Kasumi-1 (cell line): Measurements from ENCODE around the gene STEAP1B.
A peak's percentile ranks its signal among the peaks of the same experiment; 100 is the strongest.
"Not testable (repeated sequence)": the region's sequence is repeated elsewhere in the genome, so short reads cannot be mapped to it uniquely, and the experiment has no call there.

Source experiments
- DNase-seq, 2 experiments: peaks; one replicate each; lab custom pipeline; 2025; lab: John Stamatoyannopoulos, UW

The STEAP1B gene

DNA sequence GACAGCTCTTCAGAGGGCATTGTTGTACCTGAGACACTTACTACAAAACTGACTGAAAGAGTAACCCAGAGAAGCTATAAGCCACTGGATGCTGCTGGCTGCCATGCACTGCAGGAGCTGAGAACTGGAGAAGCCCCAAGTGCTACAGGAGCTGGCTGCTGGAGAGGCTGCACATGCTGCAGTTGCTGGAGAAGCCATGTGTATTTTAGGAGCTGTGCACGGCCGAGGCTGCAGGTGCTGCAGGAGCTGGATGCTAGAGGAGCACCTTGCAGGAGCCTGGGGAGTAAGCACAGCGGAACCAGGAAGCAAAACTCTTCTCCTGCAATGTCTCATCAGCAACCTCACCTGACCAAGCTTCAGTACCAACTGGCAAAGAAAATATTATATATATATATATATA, 45.5 kb downstream of the STEAP1B start:
- DNase-seq: no peak

DNA sequence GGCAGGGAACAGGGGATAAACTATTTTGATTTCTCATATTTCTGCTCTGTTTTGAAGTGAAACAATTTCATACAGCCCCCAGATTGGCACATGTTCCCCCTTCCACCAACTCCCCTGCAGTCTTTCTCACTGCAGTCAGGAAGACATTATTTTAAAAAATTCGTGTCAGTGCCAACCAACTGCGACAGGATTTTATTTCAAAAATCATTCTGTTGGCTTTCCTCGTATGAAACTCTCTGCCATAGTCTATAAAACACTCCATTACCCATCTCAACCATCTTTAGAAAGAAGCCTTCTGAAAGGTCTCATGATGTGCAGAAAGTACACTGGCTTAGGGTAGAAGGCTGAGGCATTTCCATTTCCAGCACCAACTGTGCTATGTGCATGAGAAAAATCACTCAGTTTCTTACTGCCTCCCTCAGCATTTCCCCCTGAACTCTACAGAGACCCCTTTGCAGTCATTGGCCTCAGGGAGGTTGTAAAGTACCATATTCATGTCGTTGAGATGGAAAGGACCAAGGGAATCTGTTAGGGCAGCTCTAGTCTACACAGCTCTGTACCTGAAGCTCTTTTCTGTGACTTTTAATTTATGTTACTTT, 46.9 kb downstream of the STEAP1B start:
- DNase-seq: no peak

DNA sequence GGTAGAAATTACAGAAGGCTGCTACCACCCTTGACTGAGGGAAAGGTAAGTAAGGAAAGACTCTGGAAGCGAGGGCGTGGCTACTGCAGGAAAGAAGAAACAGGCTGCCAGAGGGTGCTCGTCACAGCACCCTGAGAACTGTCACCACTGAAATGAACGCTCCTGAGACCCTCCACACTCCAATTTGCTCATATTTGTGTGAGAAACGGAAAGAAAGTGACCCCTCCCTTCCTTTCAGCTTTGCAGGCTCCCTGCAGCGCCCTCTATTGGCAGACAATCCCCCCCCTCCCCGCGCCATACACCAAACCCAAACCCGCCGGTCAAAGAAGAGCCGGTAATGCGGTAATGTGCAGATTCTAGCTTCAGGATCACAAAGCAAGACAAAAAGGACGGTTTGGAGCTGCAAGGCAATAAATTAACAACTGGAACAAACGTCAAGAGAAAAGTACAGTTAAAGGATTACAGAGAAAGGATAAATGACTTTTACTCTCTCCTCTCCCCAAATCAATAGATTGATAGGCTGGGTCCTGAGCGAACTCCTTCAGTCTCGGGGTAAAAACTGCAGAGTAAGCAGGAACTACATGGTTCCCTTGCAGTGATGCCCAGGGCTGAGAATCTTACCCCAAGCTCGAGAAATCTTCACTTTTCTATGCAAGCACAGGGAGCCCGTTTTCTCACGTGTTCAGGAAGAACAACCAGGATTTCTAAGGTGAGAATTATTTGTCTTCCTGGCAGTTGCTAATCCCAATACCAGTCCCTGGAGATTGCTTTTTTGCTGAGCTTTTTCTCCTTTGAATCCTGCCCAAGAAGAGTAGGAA, 47.6 kb downstream of the STEAP1B start:
- DNase-seq: peak in 1 of 2 experiments; percentile 9

DNA sequence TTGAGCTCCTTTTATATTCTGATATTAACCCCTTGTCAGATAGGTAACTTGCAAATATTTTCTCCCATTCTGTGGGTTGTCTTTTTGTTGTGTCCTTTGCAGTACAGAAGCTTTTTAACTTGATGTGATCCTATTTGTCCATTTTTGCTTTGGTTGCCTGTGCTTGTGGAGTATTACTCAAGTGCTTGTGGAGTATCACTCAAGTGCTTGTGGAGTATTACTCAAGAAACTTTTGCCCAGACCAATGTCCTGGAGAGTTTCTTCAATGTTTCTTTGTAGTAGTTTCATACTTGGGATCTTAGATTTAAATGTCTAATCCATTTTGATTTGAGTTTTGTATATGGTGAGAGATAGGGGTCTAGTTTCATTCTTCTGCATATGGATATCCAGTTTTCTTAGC, 50.0 kb downstream of the STEAP1B start:
- not testable (repeated sequence) for DNase-seq

DNA sequence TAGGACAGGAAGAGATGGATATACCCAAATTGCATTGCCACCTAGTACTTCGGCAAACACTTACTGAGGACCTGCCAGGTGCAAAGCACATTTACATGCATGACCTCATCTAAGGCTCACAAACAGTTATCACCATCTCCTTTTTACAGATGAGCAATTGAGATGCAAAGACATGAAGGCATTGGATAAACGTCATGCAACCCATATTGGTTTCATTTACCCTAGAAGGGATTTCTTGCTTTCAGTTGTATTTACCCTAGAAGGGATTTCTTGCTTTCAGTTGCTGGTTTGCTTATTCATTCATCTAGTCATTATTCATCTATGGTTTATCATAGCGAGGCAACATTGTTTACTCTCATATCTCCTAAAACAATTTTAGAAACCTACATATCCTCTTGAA, 52.2 kb downstream of the STEAP1B start:
- no peak for DNase-seq

DNA sequence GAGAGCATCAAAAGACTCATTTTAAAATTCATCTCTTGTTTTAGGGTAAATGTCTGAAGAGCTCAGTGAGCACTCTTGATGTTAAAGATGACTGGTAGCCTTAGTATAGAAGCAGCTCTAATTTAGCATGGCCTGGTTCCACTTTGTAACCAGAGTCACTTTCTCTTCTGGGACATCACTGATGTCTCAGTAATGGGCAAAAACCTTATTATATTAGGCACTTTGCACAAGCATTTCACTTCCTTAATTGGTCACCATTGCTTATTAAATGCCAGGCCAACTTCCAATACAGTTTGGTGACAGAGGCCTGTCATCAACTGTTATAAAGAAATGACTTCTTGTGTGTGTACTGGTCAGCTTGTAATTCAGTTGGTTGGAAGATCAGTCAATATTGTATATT, 53.0 kb downstream of the STEAP1B start:
- DNase-seq: no peak

DNA sequence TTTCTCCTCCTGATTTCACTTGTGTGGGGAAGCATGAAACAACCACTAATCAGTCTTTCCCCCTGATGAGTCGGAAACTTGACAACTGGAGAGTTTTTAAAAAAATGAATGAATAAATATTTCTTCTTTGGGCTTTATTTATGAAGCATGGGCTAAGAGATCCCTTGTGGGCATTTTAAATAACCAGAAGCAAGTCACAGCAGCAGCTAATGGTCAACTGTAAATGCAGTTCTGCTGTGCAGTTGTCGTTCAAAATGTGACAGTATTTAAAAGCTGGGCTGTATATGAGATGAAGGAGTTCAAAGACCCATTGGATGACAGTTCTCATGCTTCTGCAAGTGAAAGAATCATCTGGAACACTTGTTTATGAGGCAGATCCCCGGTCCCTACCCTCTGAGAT, 54.1 kb downstream of the STEAP1B start:
- no peak for DNase-seq

DNA sequence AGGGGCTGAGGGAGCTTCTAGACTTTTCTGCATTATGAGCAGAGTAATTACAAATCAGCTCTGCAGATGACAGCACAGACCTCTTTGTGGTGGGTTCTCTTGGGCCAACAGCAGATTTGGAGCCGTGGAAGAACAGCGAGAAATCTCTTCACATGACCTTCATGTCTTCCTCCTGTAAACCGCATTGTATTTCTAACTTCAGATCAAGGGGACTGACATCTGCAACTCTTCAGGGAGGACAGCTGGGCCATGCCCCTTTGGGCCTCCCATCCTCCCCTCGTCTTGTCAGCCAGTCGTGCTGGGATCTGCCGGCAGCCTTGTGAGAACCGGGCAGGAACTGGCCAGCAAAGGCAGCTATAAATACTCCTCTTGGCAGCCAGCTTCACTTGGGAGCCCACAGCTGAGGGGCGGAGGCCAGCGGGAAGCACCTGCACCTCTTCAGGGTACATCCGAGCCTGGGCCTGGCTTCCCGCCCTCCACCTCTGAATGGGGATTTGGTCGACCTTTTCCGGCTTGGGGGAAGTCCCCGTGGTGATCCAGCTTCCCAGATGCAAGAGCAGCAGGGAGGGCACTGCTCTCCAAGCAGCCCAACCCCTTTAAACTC, 54.7 kb downstream of the STEAP1B start:
- DNase-seq: peak; percentile 48 to 57

DNA sequence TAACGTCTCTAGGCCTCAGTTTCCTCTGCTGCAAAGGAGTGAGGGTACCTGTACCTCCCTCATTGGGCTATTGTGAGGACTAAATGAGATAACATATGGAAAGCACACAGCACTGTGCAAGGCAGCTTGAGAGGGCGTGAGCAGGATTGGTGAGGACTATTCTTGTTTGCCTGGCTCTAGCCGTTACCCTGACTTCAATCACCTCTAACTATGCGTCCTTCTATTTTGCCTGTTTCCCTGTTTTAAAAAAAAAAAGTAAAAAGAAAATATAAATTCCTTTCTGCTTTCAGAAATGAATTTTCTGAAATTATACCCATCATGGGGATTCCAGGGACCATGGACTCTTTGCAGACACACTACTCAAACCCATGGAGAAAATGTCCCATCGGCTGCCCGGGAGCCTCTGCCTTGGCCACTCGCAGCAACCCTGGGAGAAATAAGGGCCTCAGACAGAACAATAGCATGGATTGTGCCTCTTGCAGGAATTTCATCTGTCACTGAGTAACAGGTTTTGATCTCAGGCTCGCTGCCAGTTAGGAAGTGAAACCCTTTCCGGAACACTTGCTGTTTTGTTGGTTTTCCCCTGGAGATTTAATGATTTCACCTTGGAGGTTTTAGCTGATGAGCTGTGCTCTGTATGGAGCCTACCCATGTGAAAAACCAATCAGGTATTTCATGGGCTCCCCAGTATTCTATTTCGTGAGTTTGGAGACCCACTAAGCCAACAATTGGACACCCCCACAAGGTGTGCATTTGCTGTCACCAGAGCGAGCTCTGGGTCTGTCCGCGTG, 55.6 kb downstream of the STEAP1B start:
- no peak for DNase-seq

DNA sequence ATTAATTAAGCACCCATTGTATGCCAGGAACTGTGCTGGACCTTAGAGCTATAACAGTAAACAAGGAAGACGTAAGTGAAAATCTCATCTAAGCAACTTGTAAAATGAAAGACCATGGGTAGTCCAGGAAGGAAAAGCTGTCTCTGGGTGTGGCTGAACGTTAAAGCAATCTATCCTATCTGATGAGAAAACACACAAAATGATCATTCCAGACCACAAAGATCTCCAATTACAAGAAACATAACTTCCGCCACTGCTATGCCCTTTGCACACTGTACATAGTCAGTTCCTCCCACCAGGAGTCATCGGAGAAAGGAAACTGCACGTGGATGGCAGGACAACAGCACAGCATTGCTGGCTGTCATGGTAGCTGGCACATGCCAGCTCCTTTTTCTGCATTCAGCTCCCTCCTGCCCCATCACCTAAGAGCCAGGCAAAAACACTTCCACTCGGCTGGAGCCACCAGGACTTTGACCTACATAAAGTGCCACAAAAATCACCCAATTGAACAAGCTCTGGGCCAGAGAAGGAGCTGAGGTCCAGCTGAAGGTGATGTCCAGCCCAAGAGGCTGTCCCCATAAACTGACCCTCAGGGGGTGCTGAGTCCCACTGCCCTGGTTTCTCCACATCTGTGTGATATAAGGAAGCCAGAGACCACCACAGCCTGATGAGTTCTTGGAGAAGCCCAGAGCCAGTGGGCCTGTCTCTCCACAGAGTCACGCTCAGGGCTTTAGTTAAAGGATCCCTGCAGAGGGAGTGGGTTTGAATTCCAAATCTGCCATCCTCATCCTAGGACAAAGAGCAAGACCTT, 56.4 kb downstream of the STEAP1B start:
- peak; percentile 88 to 91 for DNase-seq

DNA sequence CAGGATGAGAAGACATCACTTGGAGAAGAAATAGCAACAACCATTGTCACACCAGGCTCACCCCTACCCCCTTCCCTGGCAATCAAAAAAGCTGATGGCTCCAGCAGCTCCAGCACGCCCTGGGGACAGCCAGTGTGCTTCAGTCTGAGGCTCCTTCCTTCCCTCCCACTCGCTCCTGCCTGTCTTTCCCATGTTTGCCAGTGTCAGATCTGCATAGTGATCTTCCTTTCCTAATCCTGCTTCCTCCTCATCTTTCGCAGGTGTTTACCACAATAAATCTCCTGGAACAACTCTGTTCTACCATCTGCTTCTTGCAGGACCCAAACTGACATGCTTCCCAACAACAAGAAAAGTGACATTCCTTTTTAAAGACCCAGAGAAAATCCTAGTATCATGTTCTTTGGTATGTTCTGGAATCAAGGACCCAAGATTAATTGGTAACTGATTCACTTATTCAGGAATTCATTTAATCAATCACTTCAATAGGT, 57.1 kb downstream of the STEAP1B start:
- no peak for DNase-seq

DNA sequence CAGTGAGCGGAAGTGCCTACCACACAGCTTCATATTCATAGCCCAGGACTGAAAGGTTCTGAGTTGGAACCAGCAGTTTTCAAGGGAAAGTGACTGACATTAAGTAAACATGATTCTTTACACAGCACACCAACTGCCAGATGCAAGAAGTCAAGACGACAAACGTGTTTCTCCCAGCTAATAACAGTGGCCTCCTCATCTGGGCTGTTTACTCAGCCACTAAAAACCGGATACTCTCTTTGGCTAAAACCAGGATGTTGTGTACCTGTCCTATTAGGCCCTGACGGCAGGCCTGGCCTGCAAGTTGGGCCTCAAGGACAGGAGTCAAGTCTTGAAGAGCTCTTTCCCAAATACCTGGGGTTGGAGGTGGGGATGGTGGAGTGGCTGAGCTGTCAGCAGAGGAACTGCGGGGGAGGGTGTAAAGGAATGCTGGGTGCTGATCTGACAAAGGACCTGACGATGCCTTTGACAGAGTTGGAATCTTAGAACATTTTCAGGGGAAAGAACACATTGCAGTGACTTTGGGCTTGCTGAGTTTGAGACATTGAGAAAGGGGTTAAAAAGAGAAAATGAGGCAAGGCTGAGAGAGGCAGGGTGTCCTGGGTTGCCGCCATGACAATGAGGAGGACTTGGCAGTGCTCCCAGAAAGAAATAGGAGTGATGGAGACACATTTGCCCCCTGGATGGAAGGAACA, 57.7 kb downstream of the STEAP1B start:
- DNase-seq: no peak

DNA sequence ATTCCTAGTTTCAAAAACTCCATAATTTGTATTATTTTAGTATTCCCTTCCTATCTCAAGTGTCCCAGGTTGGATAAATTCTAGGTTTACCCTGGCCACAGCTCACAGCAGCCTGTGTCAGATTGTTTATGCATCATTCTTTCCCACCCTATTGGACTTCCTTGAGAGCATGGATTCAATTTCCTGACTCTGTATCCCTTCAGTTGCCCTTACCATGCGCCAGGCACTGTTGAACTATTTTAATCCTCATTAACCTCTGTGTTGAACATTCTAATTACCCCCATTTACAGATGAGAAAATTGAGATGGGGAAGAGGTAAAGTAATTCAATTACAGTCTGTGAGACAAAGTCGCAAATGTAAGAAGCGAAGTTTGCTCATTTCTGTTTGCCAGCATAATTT, 58.8 kb downstream of the STEAP1B start:
- no peak for DNase-seq

DNA sequence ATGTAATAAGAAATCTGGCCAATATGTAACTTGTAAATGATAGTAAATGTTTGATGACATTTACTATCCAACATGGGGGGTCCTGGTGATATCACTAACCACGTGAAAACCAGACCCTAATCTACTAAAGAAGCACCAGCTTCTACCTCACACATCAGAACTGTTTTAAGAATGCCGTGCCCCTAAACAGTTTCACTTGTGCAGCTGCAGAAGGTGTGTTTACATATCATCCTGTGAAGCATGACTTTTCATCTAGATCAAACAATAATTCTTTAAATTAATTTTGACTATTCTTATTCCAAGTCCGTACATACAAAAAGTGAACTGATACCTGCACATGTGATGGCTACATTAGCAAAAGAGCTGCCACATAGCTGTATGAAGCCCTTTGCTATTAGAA, 61.0 kb downstream of the STEAP1B start:
- DNase-seq: no peak

DNA sequence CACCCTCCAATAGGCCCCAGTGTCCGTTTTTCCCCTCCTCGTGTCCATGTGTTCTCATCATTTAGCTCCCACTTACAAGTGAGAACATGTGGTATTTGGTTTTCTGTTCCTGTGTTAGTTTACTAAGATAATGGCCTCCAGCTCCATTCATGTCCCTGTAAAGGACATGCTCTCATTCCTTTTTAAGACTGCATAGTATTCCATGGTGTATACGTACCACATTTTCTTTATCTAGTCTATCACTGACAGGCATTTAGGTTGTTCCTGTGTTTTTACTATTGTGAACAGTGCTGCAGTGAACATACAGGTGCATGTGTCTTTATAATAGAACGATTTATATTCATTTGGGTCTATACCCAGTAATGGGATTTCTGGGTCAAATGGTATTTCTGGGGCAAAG, 63.4 kb downstream of the STEAP1B start:
- not testable (repeated sequence) for DNase-seq

DNA sequence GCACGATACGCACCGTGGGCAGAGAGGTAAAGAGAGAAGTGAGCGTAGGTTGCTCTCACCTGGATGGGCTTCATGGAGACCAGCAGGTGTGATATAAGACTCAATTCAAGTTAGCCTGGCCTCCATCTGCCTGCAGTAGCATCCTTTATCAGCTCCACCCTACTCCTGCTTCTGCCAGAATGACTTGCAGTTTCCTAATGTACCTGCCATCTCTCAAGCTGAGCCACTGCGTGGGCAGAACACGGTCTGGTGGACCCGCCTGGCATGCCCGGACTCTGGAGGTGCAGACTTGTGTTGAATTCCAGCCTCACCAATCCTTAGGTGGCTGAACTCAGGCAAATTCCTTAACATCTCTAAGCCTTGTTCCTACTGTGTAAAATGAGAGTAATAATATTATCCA, 64.3 kb downstream of the STEAP1B start:
- DNase-seq: no peak

DNA sequence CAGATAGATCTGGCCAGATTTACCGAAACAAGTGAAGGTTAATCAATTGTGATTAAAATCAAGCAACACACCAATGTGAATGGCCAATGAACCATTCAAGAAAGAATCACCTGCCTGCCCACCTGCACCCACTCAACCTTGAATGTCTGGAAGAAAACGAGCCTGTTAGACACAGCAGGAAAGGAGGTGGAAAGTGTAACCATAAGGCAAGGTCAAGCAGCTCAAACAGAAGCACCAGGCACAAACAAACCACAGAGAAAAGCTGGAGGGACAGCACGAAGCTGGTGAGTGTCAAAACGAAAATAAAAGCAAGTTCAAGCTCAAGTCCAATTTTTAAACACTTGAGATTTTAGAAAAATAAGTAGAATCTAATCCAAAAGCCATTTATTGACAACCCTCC, 64.9 kb downstream of the STEAP1B start:
- DNase-seq: no peak

DNA sequence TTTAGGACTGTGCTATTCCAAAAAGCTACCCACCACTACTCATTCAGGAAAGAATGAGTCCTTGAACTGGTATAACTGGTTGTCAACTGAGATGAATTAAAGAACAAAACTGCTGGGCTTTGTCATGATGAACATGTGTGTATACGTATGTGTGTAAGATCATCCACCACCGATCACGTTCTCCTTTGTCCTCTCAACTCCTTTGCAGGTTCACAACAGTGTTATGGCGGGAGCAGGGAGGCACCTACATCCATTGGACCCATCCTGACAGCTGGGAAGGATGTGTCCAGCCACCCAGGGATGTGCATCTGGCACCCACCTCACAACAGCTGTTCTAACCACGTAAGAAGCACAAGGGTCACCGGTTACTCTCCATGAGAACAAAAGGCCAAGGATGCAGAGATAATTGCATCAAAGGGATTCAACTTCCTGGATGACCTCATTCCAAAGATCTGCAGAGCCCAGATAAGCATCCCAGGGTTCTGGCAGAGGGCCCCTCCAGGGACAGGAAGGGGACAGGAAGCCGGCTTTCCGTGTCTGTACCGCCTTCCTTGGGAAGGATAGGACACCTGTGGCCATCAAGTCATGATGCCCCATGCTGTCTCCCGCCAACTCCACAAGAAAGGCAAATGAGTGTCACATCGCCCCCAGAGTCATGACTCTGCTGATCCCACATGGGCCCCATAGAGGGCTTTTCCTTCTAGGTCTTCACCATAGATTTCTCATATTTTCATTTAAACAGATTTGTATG, 66.1 kb downstream of the STEAP1B start:
- no peak for DNase-seq

DNA sequence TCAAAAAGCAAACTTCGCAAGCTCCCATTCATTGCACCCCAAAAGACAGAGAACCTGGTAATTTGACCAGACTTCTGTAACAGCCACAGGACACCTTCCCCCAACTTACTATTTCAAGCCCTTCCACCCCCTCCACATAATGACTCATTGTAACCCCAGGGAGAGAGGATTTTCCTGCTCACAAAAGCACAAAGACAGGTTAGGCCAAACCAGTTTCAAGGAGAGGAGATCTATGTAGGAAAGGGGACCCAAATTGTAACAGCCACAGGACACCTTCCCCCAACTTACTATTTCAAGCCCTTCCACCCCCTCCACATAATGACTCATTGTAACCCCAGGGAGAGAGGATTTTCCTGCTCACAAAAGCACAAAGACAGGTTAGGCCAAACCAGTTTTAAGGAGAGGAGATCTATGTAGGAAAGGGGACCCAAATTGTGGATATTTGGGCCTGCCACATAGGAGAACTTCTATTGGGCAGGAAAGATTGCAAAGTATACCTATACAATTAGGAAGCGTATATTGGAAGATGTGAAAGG, 66.8 kb downstream of the STEAP1B start:
- not testable (repeated sequence) for DNase-seq

DNA sequence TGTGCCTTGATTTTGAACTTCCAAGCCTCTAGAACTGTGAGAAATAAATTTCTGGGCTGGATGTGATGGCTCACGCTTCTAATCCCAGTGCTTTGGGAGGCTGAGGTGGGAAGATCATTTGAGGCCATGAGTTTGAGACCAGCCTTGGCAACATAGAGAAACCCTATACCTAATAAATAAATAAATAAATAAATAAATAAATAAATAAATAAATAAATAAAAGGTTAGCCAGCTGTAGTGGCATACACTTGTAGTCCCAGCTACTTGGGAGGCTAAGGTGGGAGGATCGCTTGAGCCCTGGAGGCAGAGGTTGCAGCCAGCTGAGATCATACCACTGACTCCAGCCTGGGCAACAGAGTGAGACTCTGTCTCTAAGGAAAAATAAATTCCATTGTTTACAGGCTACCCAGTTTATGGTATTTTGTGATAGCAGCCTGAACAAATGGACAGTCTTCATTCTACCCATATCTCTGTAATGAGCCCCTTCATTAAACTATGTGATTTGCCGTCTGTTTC, 67.7 kb downstream of the STEAP1B start:
- no peak for DNase-seq
